PFSK-1 (cell line): ENCODE results near the gene CXorf65.

Experiments
- SIN3A ChIP-seq: IDR thresholded peaks from 2 replicates; pipeline ENCODE4 v1.6.1; 2012; ENCODE audit warnings: mild to moderate bottlenecking, low read length, moderate library complexity, borderline replicate concordance; ENCODE audit not compliant: insufficient read depth
- TAF1 ChIP-seq: IDR thresholded peaks from 2 replicates; pipeline ENCODE4 v1.6.1; 2012; ENCODE audit warnings: low read length, control low read depth, borderline replicate concordance; ENCODE audit not compliant: insufficient read depth

DNA sequence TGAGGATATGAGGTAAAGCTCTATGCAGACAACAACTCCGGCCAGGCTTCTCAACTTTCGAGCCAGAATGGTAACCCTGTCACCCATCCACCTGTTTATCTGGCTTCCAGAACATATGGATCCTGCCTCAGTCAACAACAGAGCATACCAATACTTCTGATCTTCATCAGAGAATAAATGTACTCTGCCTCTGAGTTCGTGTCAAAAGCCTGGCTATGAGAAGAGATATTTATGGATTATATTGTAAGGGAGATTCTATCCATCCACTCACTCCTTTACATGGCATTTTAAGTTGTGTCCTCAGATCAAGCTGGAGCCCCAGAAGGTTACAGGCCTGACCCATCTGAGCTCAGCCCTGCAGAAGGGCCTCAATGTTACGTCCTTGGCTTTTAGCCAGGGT, 20.6 kb downstream of the CXorf65 start:
- TF ChIP-seq TAF1 (no peak), SIN3A (no peak)
